Omental fat pad (tissue), 4 donors: ENCODE data around the gene REEP3. TPM values are rescaled to one million over a fixed set of nuclear protein-coding genes. Genes with fewer than 3 reads are reported as not detected.

Source experiments
- ATAC-seq: fragments of 150-250 bp; one replicate; pipeline ENCODE4 v1.9.1; 2016; ENCODE audit warnings: mild to moderate bottlenecking, moderate library complexity; ENCODE audit not compliant: low FRiP score
- DNase-seq: peaks from one replicate; pipeline ENCODE4 v3.0.0-alpha.2; 2019; ENCODE audit warnings: low spot score
- total RNA-seq, 4 donors: library from RNA; depleted of rRNA; stranded (reverse); fragments of >200 nt; gene quantifications; one replicate each; pipeline ENCODE4 v1.1.0, GENCODE V29; 2016
- TF ChIP-seq, protein P1 (sequence below), 3 donors: fragments of 450-650 bp; IDR thresholded peaks; one replicate each; pipeline ENCODE4 v1.5.1; 2016 to 2017; ENCODE audit warnings: antibody characterized with exemption in 3 of 3, mild to moderate bottlenecking in 3 of 3, moderate library complexity in 2 of 3

The REEP3 gene, protein sequence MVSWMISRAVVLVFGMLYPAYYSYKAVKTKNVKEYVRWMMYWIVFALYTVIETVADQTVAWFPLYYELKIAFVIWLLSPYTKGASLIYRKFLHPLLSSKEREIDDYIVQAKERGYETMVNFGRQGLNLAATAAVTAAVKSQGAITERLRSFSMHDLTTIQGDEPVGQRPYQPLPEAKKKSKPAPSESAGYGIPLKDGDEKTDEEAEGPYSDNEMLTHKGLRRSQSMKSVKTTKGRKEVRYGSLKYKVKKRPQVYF
- 10 to 100 TPM; 44.7 to 70.5 (median 57.1) TPM for total RNA-seq

DNA sequence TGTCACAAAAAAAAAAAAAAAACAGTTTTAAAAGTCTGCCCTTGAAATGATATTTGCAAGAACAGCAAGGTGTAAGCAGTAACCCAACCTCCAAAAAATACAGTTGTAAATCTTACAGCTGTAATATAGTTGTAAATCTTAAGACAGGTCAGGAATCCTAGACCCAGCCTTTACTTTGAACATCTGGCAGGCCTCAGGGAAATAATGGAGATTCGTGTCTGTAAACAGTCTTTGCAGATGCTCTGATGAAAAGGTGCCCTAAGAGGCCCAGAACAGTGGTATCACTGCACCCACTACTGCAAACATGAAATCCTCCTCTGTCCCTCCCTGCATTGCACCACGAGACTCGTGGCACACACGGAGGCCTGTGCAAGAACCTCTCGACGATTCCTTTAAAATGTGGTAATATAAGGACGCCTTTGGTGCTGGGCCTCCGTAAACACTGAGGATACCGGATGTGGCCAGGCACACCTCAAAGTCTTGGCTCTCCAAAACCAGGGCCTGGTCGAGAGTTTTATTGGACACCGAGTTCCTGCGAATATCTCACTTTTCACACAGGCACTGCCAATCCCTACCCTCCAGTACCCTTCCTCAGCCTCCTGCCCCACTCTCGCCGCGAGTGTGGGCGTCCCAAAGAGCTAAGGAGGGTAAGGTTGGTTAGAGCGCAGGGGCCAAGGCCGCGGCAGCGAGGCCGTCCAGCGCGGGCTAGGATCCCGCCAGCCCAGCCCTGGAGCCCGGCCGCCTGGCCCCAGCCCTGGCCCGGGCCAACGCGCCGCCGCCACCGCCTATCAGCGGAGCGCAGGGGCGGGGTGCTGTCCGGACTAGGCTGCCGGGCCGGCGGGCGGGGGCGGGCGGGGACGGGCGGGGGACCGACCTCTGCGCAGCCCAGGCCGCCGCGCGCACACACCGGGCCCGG lies at the start of gene REEP3:
Gene REEP3 (plus strand): TSS at position 902 of the 916 bp plus-strand sequence. CDS start 145 bp downstream, outside the sequence.
- ATAC-seq = peak; percentile 93
- TF ChIP-seq, protein P1, sequence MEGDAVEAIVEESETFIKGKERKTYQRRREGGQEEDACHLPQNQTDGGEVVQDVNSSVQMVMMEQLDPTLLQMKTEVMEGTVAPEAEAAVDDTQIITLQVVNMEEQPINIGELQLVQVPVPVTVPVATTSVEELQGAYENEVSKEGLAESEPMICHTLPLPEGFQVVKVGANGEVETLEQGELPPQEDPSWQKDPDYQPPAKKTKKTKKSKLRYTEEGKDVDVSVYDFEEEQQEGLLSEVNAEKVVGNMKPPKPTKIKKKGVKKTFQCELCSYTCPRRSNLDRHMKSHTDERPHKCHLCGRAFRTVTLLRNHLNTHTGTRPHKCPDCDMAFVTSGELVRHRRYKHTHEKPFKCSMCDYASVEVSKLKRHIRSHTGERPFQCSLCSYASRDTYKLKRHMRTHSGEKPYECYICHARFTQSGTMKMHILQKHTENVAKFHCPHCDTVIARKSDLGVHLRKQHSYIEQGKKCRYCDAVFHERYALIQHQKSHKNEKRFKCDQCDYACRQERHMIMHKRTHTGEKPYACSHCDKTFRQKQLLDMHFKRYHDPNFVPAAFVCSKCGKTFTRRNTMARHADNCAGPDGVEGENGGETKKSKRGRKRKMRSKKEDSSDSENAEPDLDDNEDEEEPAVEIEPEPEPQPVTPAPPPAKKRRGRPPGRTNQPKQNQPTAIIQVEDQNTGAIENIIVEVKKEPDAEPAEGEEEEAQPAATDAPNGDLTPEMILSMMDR (IDR thresholded peaks at IDR 0.05) = no peak

DNA sequence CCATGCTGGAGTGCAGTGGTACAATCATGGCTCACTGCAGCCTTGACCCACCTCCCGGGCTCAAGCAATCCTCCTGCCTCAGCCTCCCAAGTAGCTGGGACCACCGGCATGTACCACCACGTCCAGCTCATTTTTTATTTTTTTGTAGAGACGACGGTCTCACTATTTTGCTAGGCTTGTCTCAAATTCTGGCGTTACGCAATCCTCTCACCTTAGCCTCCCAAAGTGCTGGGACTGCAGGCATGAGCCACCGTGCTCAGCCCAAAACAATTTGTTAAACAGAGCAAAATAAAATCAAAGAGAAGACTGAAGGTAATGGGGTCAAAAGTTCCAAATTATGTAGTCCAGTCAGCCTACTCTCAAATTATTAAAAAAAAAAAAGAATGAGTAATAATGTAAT lies 46.7 kb upstream of the REEP3 start:
- ATAC-seq = no peak
- DNase-seq = no peak
- TF ChIP-seq, protein P1 (IDR thresholded peaks at IDR 0.05) = no peak

More for the DNA sequence above, at the start of gene REEP3:
- no peak for DNase-seq

- ATAC-seq (no peak), DNase-seq (no peak)
- TF ChIP-seq, protein P1 (IDR thresholded peaks at IDR 0.05) = no peak
Observed at GRCh38 chr10:63477927-63478326, 43.3 kb upstream of the REEP3 start.

DNA sequence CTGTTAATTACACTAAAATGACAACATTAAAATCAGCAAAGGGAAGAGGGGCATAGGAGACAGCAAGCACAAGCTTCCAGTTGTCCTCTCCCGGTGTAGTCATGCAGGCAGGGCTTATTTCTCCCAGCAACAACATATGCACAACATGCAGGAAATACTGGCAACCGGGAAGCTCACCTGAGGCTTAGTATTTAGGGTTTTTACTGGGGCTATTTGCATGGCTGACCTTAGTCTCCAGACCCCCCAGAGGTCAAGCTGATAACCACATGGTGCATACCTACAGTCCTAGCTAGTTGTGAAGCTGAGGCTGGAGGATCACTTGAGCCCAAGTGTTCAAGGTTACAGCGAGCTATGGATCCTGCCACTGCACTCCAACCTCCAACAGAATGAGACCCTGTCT lies 42.6 kb upstream of the REEP3 start:
- DNase-seq (no peak), ATAC-seq (no peak)
- TF ChIP-seq, protein P1 (IDR thresholded peaks at IDR 0.05) = no peak

- TF ChIP-seq, protein P1 (IDR thresholded peaks at IDR 0.05) = no peak
- no peak for ATAC-seq
Observed at GRCh38 chr10:63480237-63480636, 41.0 kb upstream of the REEP3 start.

DNA sequence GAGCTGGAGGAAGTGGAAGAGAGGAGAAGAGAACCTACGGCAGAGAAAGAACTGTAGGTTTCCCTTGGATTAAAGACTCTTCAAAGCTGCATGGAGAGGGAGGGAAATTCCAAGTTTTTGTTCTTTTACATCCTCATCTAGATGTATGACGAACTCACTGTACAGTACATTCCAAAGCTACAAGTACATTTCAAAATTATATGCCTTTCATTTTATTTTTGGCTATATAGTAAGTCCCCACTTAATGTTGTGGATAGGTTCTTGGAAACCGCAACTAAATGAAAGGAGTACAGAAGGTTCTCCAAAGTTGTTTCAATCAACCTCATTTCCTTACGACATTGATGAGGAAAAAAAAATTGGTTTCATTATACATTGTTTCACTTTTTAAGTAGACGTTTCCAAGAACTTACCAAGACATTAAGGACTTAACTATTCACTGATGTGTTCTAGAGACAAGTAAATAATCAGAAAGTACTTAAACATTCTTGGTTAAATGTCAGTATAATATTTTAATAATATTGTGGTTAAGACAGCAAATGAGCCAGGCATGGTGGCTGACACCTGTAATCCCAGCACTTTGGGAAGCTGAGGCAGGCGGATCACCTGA lies 39.3 kb upstream of the REEP3 start:
- ATAC-seq (no peak), DNase-seq (no peak)
- TF ChIP-seq, protein P1 (IDR thresholded peaks at IDR 0.05) = no peak

More at GRCh38 chr10:63480237-63480636, 41.0 kb upstream of the REEP3 start:
- DNase-seq = no peak
